Adrenal gland (tissue), 5 donors: ENCODE measurements around the gene CIRBP.

Experiments
- CTCF ChIP-seq, 6 experiments: fragments of 450-650 bp in 4 of 6; fragments of 200-600 bp in 2 of 6; sonication (generic) in 1 of 6; IDR thresholded peaks; 1 replicate in 5 of 6; 2 replicates in 1 of 6; pipeline versions ENCODE4 v1.5.1 to v1.8.0; 2016 to 2021; ENCODE audit warnings: antibody characterized with exemption in 6 of 6, mild to moderate bottlenecking in 2 of 6, moderate library complexity in 1 of 6
- POLR2A ChIP-seq, 2 donors: fragments of 450-650 bp; IDR thresholded peaks; one replicate each; pipeline ENCODE4 v1.6.1; 2017; ENCODE audit warnings: antibody characterized with exemption in 2 of 2, mild to moderate bottlenecking in 2 of 2, moderate library complexity in 1 of 2
- donor health status: DM: no; HTN: no; CAD: no.

GRCh38 chr19:1237027-1237659 is 32.0 kb upstream of the CIRBP start:
- TF ChIP-seq POLR2A (IDR thresholded peaks at IDR 0.05): no peak
- no peak for TF ChIP-seq CTCF (IDR thresholded peaks at IDR 0.05)
